GM12878 (cell line): Measurements from ENCODE around the gene MAT2B. TPM values are rescaled to one million over a fixed set of nuclear protein-coding genes. Genes with fewer than 3 reads are reported as not detected.

Experiments
- ATAC-seq: fragments of 200-7000 bp; cut with Tn5 transposase; 3 replicates; pipeline ENCODE4 v1.9.1; 2020; ENCODE audit warnings: mild to moderate bottlenecking, moderate library complexity
- BruUV-seq: library from RNA; stranded (reverse); fragments of 400-500 nt; replicated peaks from 2 replicates; lab custom pipeline; 2021; lab: Mats Ljungman, UMichigan
- CTCF ChIA-PET: fragments of 300-600 bp; sonication (Branson Sonifier 250); formaldehyde crosslinking; extraction: SDS; loops from one replicate; lab custom pipeline; 2021; ENCODE audit warnings: inconsistent platforms; lab: Yijun Ruan, JAX
- POLR2A ChIA-PET: fragments of 350-600 bp; formaldehyde crosslinking; extraction: SDS; loops from one replicate; lab custom pipeline; 2021; ENCODE audit warnings: inconsistent platforms; lab: Charles Lee
- RAD21 ChIA-PET: fragments of 300-600 bp; sonication (Branson Sonifier 250); formaldehyde crosslinking; loops from one replicate; lab custom pipeline; 2023; ENCODE audit warnings: antibody characterized with exemption; ENCODE audit not compliant: unreplicated experiment; lab: Charles Lee
- SMC1A ChIA-PET: fragments of 300-600 bp; sonication (Branson Sonifier 250); formaldehyde crosslinking; loops from one replicate; lab custom pipeline; 2023; ENCODE audit not compliant: unreplicated experiment, uncharacterized antibody; lab: Charles Lee
- DNase-seq: peaks from one replicate; pipeline ENCODE4 v3.0.0-alpha.2; 2011; ENCODE audit warnings: low read depth, low spot score
- FAIRE-seq: peaks from 3 replicates; lab custom pipeline; 2011; peaks lifted over from hg19 to GRCh38; lab: Jason Lieb, UNC
- H2AFZ ChIP-seq: 2 replicates; pipeline ENCODE4 v1.6.0; 2011; ENCODE audit warnings: low read depth, low read length, control low read depth; ENCODE audit not compliant: control insufficient read depth
- H3K27ac ChIP-seq: 2 replicates; pipeline ENCODE4 v1.5.1; 2011; ENCODE audit warnings: control low read depth; ENCODE audit not compliant: control insufficient read depth, insufficient read depth
- H3K27me3 ChIP-seq, 2 experiments: replicated peaks in 1 of 2; 2 replicates each; pipeline versions ENCODE4 v1.6.0 to v1.6.1; 2011; ENCODE audit warnings: low read length in 1 of 2; ENCODE audit not compliant: control insufficient read depth in 2 of 2, insufficient read depth in 2 of 2
- H3K36me3 ChIP-seq, 2 experiments: 2 replicates each; pipeline ENCODE4 v1.5.1; 2011; ENCODE audit warnings: low read length in 1 of 2; ENCODE audit not compliant: control insufficient read depth in 2 of 2, insufficient read depth in 2 of 2
- H3K4me1 ChIP-seq: 2 replicates; pipeline ENCODE4 v1.6.1; 2011; ENCODE audit warnings: mild to moderate bottlenecking, low read length, moderate library complexity, mixed read lengths; ENCODE audit not compliant: control insufficient read depth, insufficient read depth
- H3K4me2 ChIP-seq: 2 replicates; pipeline ENCODE4 v1.6.0; 2011; ENCODE audit warnings: control low read depth; ENCODE audit not compliant: control insufficient read depth, insufficient read depth
- H3K4me3 ChIP-seq: fragments of 200-600 bp; sonication (generic); 2 replicates; pipeline ENCODE4 v1.5.1; 2016
- H3K79me2 ChIP-seq: 2 replicates; pipeline ENCODE4 v1.6.0; 2011; ENCODE audit warnings: low read length; ENCODE audit not compliant: control insufficient read depth, insufficient read depth
- H3K9ac ChIP-seq: 2 replicates; pipeline ENCODE4 v1.8.0; 2011; ENCODE audit warnings: low read length, control low read depth, mixed read lengths; ENCODE audit not compliant: control insufficient read depth, insufficient read depth
- H3K9me3 ChIP-seq: replicated peaks from 3 replicates; pipeline ENCODE4 v1.5.1; 2011; ENCODE audit warnings: mild to moderate bottlenecking, low read length; ENCODE audit not compliant: control insufficient read depth, insufficient read depth
- H4K20me1 ChIP-seq: 2 replicates; pipeline ENCODE4 v1.6.0; 2011; ENCODE audit not compliant: control insufficient read depth, insufficient read depth
- BACH1 ChIP-seq: fragments of 450-650 bp; IDR thresholded peaks from 2 replicates; pipeline ENCODE4 v1.6.1; 2017; ENCODE audit warnings: mild to moderate bottlenecking, borderline replicate concordance
- BRCA1 ChIP-seq: IDR thresholded peaks from 2 replicates; pipeline ENCODE4 v1.6.1; 2011; ENCODE audit warnings: low read depth, low read length, improper control_type of control experiment
- GATAD2B ChIP-seq: fragments of 450-650 bp; conservative IDR thresholded peaks from 2 replicates; pipeline ENCODE4 v1.6.1; 2017; ENCODE audit warnings: low read depth, mild to moderate bottlenecking, moderate library complexity
- HDGF ChIP-seq: fragments of 450-650 bp; IDR thresholded peaks from 2 replicates; pipeline ENCODE4 v1.6.1; 2016; ENCODE audit warnings: antibody characterized with exemption
- MLLT1 ChIP-seq: fragments of 450-650 bp; IDR thresholded peaks from 2 replicates; pipeline ENCODE4 v1.6.1; 2016; ENCODE audit warnings: mild to moderate bottlenecking
- RFX5 ChIP-seq: IDR thresholded peaks from 2 replicates; pipeline ENCODE4 v1.6.1; 2011; ENCODE audit warnings: low read depth, low read length, improper control_type of control experiment
- SMAD1 ChIP-seq: fragments of 450-650 bp; IDR thresholded peaks from 2 replicates; pipeline ENCODE4 v1.6.1; 2018; ENCODE audit warnings: mild to moderate bottlenecking, low read depth; ENCODE audit not compliant: partially characterized antibody
- SUPT20H ChIP-seq: IDR thresholded peaks from 2 replicates; pipeline ENCODE4 v1.6.1; 2011; ENCODE audit warnings: low read depth, mild to moderate bottlenecking, low read length, moderate library complexity, borderline replicate concordance; ENCODE audit not compliant: control insufficient read depth
- TBL1XR1 ChIP-seq: IDR thresholded peaks from 2 replicates; pipeline ENCODE4 v1.6.1; 2012; ENCODE audit warnings: low read depth, low read length, improper control_type of control experiment
- YBX1 ChIP-seq: fragments of 450-650 bp; IDR thresholded peaks from 2 replicates; pipeline ENCODE4 v1.6.1; 2016; ENCODE audit warnings: antibody characterized with exemption
- ZNF207 ChIP-seq: fragments of 450-650 bp; IDR thresholded peaks from 2 replicates; pipeline ENCODE4 v1.6.1; 2014; ENCODE audit warnings: antibody characterized with exemption, mild to moderate bottlenecking, borderline replicate concordance
- ZNF592 ChIP-seq: fragments of 450-650 bp; IDR thresholded peaks from 2 replicates; pipeline ENCODE4 v1.6.1; 2017; ENCODE audit warnings: mild to moderate bottlenecking, moderate library complexity
- WGBS: methylation state at CpG from one replicate; pipeline ENCODE4 v1.1.6; 2016; ENCODE audit warnings: low lambda C conversion rate; ENCODE audit not compliant: insufficient replicate concordance, insufficient coverage; ENCODE audit errors: missing lambda C conversion rate; 5-methylcytosine and 5-hydroxymethylcytosine counted together
- in situ Hi-C: fragments of 300-500 bp; cut with MboI; formaldehyde crosslinking; loops from 9 replicates; pipeline ENCODE4 v1.14.3; 2018; ENCODE audit warnings: mixed read lengths
- intact Hi-C: fragments of 100-400 bp; cut with micrococcal nuclease; formaldehyde crosslinking; loops from one replicate; pipeline ENCODE4 v1.14.2; 2022; ENCODE audit not compliant: unreplicated experiment
- polyA plus RNA-seq, 11 experiments: library from polyadenylated mRNA; depleted of rRNA in 4 of 11; unstranded in 6 of 11; stranded (reverse) in 5 of 11; fragments of >200 nt; fragmentation: Nextera tagmentation in 4 of 11; fragmentation: Illumina TruSeq in 1 of 11; extraction: Ambion mirVana in 4 of 11; extraction: Trizol in 1 of 11; gene quantifications; 1 replicate in 1 of 11; 2 replicates in 10 of 11; pipeline versions ENCODE4 v1.2.1 to v1.2.3, GENCODE V29; 2011 to 2016; ENCODE audit warnings: inconsistent platforms in 2 of 11, missing spikeins in 2 of 11, low read depth in 1 of 11
- total RNA-seq, 4 experiments: library from RNA; depleted of rRNA in 3 of 4; stranded (reverse); fragments of >200 nt in 3 of 4; fragmentation: Illumina TruSeq in 1 of 4; extraction: Trizol in 1 of 4; gene quantifications; 2 replicates each; pipeline versions ENCODE4 v1.2.1 to v1.2.3, GENCODE V29; 2013 to 2021
- TF ChIP-seq, protein P1 (sequence below): fragments of 150-350 bp; IDR thresholded peaks from 2 replicates; pipeline ENCODE4 v1.6.1; 2016; ENCODE audit warnings: low read depth, low read length

MAT2B gene
- total and polyA plus RNA-seq, 10 of the 15 experiments (the other 5 are each of a cell fraction or from before 2014, with no cell fraction given) = 43.2 to 122 (median 63.7) TPM

GRCh38 chr5:163473635-163474243, 31.7 kb upstream of the MAT2B start (continued):
- no peak for TF ChIP-seq ZNF592
- TF ChIP-seq SUPT20H = no peak

DNA sequence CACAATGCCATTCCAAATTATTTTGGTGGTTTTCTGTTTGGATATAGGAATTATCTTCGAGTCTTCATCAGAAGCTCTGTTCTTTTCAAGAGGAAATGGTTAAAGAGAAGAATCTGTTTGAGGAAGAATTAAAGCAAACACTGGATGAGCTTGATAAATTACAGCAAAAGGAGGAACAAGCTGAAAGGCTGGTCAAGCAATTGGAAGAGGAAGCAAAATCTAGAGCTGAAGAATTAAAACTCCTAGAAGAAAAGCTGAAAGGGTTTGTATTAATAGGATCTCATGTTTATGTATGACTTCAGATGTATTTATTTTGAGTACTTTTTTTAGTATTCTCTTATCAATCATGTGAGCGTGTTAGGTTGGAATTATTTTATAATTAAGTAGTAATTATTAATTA, 30.0 kb upstream of the MAT2B start:
- Histone ChIP-seq H2AFZ (no peak overlapping the region), H3K27me3 (no peaks in the 10 kb centered on the region), H3K79me2 (no peaks in the 10 kb centered on the region), H3K4me1 (no peaks in the 10 kb centered on the region), H3K9ac (no peak overlapping the region), H4K20me1 (no peaks in the 10 kb centered on the region), H3K9me3 (no peaks in the 10 kb centered on the region), H3K4me3 (no peak overlapping the region), H3K27ac (no peak overlapping the region), H3K36me3 (peaks cover 7 to 19% of the 10 kb centered on the region in 2 experiments), H3K4me2 (no peak overlapping the region)
- ATAC-seq = no peak
- BruUV-seq = no TSS peak
- in situ Hi-C loops (no loop called here), intact Hi-C loops (no loop called here)
- CTCF ChIA-PET = interaction anchor here (0.9 to 3.1 kb wide), 7 partner anchors 8 to 35 kb away, joined by 3 to 12 read pairs (median 7); no protein-coding TSS in a partner anchor
- POLR2A ChIA-PET = interaction anchor here (1.4 kb wide), 1 partner anchor 16 kb away, joined by 3 read pairs; no protein-coding TSS in a partner anchor
- RAD21 ChIA-PET = interaction anchor here (0.9 kb wide), 1 partner anchor 28 kb away, joined by 3 read pairs; no protein-coding TSS in a partner anchor
- SMC1A ChIA-PET = interaction anchor here (1.0 to 2.3 kb wide), 4 partner anchors 8 to 28 kb away, joined by 3 to 7 read pairs (median 3); no protein-coding TSS in a partner anchor
- WGBS = 100% methylated on average over 2 of the region's 2 CpGs
- DNase-seq = no peak
- no peak for FAIRE-seq
- TF ChIP-seq MLLT1 (no peak), RFX5 (no peak), ZNF207 (no peak), BRCA1 (no peak), YBX1 (no peak), SMAD1 (no peak), GATAD2B (no peak), TBL1XR1 (no peak), BACH1 (no peak), HDGF (no peak)
- TF ChIP-seq, protein P1, sequence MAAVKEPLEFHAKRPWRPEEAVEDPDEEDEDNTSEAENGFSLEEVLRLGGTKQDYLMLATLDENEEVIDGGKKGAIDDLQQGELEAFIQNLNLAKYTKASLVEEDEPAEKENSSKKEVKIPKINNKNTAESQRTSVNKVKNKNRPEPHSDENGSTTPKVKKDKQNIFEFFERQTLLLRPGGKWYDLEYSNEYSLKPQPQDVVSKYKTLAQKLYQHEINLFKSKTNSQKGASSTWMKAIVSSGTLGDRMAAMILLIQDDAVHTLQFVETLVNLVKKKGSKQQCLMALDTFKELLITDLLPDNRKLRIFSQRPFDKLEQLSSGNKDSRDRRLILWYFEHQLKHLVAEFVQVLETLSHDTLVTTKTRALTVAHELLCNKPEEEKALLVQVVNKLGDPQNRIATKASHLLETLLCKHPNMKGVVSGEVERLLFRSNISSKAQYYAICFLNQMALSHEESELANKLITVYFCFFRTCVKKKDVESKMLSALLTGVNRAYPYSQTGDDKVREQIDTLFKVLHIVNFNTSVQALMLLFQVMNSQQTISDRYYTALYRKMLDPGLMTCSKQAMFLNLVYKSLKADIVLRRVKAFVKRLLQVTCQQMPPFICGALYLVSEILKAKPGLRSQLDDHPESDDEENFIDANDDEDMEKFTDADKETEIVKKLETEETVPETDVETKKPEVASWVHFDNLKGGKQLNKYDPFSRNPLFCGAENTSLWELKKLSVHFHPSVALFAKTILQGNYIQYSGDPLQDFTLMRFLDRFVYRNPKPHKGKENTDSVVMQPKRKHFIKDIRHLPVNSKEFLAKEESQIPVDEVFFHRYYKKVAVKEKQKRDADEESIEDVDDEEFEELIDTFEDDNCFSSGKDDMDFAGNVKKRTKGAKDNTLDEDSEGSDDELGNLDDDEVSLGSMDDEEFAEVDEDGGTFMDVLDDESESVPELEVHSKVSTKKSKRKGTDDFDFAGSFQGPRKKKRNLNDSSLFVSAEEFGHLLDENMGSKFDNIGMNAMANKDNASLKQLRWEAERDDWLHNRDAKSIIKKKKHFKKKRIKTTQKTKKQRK = no peak
